GM19035 (cell line): ENCODE measurements around the gene SPI1.
"Not testable (repeated sequence)": the region's sequence is repeated elsewhere in the genome, so short reads cannot be mapped to it uniquely, and the experiment has no call there.

Experiments used
- ATAC-seq: cut with Tn5 transposase; IDR thresholded peaks from one replicate; pipeline ENCODE4 v1.9.1; 2021; ENCODE audit not compliant: unreplicated experiment

The SPI1 gene

DNA sequence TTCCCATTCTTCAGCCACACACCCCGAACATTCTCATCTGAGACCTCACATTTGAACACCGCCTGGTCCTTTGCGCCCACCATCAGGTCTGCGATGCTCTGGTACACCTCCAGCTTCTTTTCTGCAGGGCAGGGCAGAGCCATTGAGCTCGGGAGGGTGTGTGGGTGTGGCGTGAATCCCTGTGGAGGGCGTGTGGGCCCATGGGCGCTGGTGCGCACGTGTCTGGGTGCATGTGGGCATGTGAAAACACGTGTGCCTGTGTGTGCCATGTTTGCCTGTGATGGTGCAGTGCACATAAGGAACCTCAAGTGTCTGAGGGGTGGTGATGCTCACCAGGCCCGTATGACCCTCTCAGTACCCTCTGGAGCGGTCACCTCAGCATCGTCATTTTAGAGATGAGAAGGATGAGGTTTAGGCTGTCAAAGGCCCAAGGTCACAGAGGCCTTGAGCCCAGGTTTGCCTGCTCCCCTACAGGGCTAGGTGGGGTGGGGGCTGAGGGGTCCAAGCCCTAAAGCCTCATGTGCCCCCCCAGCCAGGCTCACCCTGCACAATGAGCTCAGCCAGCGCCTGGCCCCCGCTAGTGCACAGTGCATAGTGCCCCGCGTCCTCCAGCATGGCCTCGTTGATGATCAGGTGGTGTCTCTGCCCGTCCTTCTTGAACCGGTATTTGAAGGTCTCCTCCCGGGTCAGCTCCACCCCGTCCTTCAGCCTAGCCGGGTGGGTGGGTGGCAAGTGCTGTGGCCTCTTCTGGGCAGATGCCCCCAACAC is 36.1 kb downstream of the SPI1 start:
- no peak for ATAC-seq

DNA sequence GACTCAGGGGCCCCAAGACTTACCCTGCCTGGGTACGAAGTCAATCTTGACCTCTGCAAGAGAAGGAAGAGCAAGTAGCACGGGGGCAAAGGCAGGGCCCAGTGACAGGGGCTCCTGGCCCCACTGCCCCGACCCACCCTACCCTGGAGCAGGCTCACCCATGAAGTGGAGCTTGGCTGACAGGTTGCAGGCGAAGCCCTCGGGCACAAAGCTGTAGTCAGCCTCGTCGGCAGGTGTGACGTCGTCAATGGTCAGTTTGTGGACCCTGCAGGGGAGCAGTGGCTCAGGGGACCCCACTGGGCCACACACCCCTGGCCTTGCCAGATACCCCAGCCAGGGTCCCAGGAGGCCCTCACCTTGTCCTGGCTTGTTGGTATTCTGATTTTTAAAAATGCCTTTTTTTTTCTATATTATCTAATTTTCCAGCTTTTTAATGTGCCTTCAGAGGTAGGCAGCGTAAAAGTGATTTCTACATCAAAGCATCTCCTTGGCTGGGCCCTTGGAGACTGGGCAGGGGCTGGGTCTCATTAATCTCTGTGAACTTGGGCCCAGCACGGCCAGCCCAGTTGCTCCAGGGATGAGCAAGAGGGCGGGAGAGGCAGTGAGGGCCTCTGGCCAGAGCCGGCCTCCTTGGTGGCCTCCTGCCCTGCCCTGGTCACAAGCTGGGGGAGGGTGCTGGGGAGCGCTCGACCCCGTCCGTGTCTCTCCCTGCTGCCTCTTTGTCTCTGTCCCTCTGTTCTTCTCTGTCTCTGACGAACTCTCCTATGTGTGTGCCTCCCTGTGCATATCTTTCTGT is 37.2 kb downstream of the SPI1 start:
- ATAC-seq = no peak

DNA sequence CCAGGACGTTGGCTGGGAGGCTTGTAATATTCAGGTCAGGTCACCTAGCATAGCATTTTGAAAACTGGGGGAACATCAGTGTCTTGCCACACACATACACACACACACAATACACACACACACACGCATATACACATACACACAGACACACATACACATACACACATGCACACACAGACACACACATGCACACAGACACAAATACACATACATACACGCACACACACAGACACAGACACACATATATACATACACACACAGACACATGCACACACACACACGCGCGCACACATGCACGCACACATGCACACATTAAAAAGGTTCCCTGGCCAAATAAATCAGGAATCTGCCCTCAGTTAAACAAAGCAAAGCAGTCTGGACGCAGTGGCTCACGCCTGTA is 38.3 kb downstream of the SPI1 start:
- ATAC-seq = no peak

DNA sequence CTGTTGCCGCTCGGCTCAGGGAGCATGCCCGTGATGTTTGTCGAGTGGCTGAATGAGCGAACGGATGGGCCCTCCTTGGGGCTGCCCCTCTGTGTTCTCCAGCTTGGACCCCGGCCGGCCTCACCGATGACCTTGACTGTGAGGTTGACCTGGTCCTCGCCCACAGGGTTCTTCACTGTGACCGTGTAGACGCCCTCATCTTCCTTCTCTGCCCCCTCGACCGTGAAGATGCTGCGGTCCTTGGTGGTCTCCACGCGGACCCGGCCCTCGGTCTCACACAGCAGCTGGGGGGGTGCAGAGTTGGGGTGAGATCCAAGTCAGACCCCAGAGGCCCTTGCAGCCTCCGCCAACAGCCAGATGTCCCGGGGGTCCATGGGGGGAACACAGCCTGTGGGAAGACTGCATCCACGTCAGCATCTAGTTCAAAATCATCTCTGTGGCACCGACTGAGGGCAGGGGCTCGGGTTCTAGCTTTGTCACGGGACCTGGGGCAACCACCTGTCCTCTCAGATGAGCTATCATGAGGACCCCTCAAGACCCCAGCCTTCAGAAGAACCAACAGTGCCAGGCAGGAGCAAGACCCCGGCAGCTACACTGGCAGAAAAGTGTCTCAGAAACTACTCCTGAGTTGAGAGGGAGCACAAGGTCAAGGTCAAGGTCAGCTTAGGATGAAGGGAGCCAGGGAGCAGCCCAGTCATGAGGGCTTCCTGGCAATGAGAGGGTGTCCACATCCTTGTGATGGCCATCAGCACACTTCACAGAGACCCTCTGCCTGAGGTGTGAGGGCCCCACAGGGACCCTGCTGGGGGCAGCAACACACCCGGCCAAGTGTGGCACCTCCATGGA is 39.7 kb downstream of the SPI1 start:
- ATAC-seq = no peak

DNA sequence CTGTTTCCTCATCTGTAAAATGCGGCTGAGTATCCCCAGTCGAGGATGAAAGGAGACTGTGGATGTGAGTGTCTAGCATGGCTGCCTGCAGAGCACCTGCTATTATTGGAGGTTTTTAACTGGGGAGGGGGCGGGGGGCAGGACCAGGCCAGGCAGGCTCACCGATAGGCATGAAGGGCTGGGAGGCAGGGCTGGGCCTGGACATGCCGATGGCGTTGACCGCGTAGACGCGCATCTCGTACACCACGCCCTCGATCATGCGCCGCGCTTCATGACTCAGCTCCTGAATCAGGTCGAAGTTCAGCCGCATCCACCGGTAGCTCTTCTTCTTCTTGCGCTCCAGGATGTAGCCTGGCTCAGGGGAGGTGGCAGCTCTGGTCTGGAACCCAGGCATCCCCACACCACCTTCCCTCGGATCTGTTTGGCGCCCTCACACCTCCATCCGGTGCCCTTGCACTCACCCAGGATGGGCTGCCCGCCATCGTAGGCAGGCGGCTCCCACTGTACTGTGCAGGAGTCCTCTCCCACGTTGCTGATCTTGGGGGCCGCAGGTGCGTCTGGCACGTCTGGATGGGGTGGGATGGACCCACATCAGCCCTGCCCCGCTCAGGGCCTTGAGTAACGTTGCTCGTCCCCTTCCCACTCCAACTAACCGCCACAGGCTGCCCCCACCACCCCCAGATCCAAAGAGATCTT is 41.0 kb downstream of the SPI1 start:
- ATAC-seq = no peak

- no peak for ATAC-seq
Observed at GRCh38 chr11:47336595-47336994, 41.8 kb downstream of the SPI1 start.

GRCh38 chr11:47335733-47336132 is 42.6 kb downstream of the SPI1 start:
- ATAC-seq = no peak

GRCh38 chr11:47334699-47335411 is 43.5 kb downstream of the SPI1 start:
- not testable (repeated sequence) for ATAC-seq

DNA sequence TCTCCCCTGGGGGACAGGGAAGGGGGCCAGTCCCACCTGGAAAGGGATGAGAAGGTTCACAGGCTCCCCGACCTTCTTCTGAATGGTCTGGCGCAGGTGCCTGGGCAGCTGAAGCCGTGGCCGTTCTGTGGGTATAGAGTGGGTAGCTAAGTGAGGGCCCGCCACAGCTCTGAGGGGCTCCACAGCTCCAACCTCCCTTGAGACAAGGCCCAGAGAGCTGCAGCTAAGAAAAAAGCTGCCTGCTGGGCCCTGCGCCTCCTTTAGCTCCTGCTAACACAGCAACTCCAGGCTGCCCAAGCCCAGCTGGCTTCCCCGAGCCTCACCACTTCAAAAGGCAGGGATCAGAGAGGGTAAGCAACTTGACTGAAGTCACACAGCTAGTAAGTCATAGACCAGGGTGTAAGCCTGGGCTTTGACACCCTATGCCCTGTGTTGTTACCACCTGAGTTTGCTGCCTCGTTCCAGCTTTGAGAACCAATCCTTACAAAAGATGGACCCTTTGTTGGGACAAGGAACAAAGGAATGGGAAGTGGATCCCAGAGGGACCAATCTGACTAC is 44.4 kb downstream of the SPI1 start:
- no peak for ATAC-seq

GRCh38 chr11:47333526-47333845 is 44.9 kb downstream of the SPI1 start:
- no peak for ATAC-seq

GRCh38 chr11:47332791-47333525 is 45.4 kb downstream of the SPI1 start:
- ATAC-seq = no peak

DNA sequence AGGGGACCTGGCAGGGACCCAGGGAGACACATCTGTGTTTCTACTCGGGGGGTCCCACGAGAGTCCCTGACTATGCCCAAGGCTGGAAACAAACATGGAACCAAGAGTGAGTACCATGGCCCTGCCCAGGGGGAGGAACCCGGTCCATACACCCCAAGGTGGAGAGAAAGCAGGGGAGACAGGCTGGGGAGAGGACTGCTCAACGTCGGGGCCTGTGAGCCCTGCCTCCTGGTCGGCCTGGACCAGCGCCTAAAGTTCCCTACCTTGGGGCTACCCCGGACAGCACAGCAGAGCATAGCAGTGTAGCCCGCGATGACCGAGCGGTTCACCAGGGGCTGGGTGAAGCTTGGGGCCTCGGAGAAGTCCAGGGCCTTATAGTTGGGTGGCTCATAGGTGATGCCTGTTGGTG is 46.0 kb downstream of the SPI1 start:
- ATAC-seq = no peak

DNA sequence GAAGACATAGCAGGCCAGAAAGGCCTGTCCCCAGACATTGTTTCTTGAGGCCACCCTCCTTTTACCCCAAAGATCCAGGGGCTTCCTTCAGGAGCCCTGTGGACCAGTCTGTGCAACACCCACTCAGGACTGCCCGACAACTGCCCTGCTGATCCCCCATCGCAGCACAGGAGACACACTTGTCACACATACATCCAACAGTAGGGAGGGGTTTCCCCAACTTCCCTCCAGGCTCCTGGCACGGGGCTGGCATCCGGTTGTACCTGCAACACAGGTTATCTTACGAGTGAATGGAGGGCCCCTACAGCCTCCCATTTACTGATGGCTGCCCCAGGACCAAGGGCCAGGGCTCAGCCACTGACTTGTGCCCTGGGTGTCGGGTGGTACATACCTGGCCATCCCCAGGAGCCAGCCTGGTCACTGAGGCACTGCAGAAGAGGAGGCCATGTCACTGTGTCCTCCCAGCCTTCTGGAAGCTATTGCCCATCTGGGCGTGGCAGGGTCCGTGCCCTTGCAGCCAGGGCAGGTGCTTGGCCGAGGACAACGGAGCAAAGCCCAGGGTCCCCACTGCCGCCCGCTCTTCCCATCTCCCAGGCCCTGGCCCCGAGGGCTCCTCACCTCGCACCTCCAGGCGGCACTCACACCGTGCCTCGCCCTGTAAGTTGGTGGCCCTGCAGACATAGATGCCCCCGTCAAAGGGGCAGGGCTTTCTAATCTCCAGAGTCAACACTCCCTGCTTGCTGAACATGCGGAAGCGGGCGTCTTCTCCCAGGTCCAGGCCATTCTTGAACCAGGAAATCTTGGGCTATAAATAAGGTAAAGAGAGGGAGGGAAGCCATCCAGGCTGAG is 46.7 kb downstream of the SPI1 start:
- ATAC-seq = no peak

DNA sequence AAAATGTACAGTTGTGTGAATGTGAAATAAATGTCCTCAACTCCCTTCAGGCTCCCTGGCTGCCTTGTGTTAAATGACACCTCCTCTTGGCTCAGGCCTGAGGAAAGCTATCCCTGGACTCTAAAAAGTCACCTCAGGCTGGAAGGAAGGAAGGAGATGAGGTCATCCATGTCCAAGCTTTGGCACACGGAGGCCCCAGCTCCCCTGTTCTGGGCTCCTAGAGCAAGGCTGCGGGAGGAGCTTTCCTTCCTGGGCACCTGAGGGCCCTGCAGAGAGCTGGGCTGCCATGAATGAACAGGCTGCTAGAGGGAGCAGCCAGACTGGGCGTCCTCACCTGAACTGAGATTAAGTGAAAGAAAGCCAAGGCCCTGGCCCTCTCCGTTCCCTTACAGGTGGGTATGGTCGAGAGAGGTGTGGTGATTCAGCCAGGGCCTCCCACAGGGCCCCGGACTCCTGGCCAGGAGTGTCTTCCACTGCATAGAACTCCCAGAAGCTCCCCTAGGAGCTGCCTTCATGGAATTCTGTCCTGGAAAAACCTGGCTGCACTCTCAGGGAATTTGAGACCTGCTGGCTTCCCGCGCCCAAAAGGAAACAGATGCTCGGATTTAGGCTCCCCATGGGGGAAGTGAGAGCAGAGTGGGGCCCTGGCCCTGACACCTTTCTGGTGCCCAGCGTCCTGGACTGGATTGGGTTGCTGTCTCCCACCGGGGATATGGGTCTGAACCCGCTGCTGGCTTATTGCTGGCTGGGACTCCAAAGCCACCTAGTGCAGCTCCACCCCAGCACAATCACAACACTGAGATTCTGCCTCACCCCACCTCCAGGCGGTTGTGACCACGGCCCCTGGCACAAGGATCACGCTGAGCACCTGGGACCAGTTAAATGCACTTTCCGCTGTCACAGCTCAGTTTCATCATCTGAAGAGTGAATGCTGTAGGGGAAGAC is 48.1 kb downstream of the SPI1 start:
- no peak for ATAC-seq

- no peak for ATAC-seq
Observed at GRCh38 chr11:47329431-47329986, 48.8 kb downstream of the SPI1 start.

- ATAC-seq = no peak
Observed at GRCh38 chr11:47328449-47329390, 49.6 kb downstream of the SPI1 start.
